ENCODE data around the gene HSH2D. TPM values are rescaled to one million over a fixed set of nuclear protein-coding genes. Genes with fewer than 3 reads are reported as not detected.

The HSH2D gene
- total and polyA plus RNA-seq, 2 of the 13 experiments (the other 11 are each of a cell fraction or from before 2014, with no cell fraction given): 0.69 to 3.2 TPM

DNA sequence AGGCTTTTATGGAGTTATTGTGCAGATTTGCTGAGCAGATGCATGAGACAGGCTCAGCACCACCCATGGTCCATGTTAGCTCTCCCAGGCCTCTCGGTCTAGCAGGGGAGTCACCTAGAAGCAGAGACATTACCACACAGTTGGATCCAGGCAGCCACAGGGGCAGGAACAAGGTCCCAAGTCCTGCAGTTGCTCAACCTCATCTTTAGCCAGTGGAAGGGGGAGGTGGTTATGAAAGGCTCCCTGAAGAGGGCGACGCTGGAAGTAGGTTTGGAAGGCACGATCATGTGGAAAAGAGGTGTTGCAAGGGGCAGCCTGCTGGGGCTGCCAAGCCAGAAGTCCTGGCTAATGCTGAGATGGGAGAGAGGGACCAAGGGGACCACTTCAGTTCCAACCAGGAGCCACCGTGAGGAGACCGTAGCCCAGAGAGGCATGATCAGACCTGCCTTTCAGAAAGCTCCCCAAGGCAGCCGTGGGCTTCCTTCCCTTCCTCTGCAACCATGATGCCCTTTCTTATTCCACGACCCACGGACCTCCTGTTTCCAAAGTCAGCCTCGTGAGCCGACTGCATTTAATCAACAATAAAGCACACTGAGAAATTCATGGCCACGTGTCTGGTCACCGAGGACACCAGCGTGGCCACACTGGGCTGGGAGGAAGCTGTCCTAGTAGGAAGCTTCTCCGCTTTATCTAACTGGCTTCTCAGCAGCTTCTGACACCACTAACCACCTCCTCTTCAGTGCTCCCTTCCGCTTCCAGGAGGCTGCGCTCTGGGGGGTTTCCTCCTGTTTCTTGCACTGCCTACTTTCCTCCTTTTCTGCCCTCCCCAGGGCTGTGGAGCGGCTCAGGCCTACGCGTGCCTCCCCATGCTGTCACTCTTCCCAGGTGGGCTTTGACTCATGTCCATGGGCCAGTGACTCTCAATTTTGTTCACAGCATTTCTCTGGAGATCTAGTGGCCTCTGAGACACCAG, 56.8 kb downstream of the HSH2D start (continued):
- TF ChIP-seq TRIM24 (CRISPR knock-in tag; IDR thresholded peaks at IDR 0.05) (peak; percentile 92), YY1 (IDR thresholded peaks at IDR 0.05; ENCODE audit: insufficient read depth, insufficient replicate concordance, low read depth, low read length) (no peak), ZNF674 (CRISPR knock-in tag; IDR thresholded peaks at IDR 0.05; ENCODE audit: low read depth) (no peak), ATRX (CRISPR knock-in tag; IDR thresholded peaks at IDR 0.05; ENCODE audit: borderline replicate concordance) (no peak), NCOA1 (CRISPR knock-in tag; IDR thresholded peaks at IDR 0.05) (peak; percentile 29; the same call in 1 of the 2 replicates), HDAC2 (CRISPR knock-in tag; IDR thresholded peaks at IDR 0.05) (peak; percentile 81; the same call in 1 of the 2 replicates), GPN1 (CRISPR knock-in tag; IDR thresholded peaks at IDR 0.05; ENCODE audit: borderline replicate concordance) (no peak), ETV5 (CRISPR knock-in tag; IDR thresholded peaks at IDR 0.05; ENCODE audit: borderline replicate concordance) (peak; percentile 37; the same call in 1 of the 2 replicates), ZFP41 (CRISPR knock-in tag; IDR thresholded peaks at IDR 0.05; ENCODE audit: borderline replicate concordance) (no peak; the same call in 1 of the 2 replicates), ZNF572 (CRISPR knock-in tag; IDR thresholded peaks at IDR 0.05) (0 out of 2 replicates have a peak, but pooled peaks have one; percentile 73), ZNF644 (CRISPR knock-in tag; IDR thresholded peaks at IDR 0.05; ENCODE audit: low read depth) (peak; percentile 92), KMT2A (CRISPR knock-in tag; IDR thresholded peaks at IDR 0.05) (no peak), ZNF672 (CRISPR knock-in tag; IDR thresholded peaks at IDR 0.05) (no peak), KLF9 (CRISPR knock-in tag; IDR thresholded peaks at IDR 0.05; ENCODE audit: low read depth) (no peak), SNAPC2 (CRISPR knock-in tag; IDR thresholded peaks at IDR 0.05) (no peak), ZNF282 (IDR thresholded peaks at IDR 0.05; ENCODE audit: partially characterized antibody) (no peak)
- TF ChIP-seq, protein P1, sequence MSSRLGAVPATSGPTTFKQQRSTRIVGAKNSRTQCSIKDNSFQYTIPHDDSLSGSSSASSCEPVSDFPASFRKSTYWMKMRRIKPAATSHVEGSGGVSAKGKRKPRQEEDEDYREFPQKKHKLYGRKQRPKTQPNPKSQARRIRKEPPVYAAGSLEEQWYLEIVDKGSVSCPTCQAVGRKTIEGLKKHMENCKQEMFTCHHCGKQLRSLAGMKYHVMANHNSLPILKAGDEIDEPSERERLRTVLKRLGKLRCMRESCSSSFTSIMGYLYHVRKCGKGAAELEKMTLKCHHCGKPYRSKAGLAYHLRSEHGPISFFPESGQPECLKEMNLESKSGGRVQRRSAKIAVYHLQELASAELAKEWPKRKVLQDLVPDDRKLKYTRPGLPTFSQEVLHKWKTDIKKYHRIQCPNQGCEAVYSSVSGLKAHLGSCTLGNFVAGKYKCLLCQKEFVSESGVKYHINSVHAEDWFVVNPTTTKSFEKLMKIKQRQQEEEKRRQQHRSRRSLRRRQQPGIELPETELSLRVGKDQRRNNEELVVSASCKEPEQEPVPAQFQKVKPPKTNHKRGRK (CRISPR knock-in tag; IDR thresholded peaks at IDR 0.05): no peak
- TF ChIP-seq, protein P2, sequence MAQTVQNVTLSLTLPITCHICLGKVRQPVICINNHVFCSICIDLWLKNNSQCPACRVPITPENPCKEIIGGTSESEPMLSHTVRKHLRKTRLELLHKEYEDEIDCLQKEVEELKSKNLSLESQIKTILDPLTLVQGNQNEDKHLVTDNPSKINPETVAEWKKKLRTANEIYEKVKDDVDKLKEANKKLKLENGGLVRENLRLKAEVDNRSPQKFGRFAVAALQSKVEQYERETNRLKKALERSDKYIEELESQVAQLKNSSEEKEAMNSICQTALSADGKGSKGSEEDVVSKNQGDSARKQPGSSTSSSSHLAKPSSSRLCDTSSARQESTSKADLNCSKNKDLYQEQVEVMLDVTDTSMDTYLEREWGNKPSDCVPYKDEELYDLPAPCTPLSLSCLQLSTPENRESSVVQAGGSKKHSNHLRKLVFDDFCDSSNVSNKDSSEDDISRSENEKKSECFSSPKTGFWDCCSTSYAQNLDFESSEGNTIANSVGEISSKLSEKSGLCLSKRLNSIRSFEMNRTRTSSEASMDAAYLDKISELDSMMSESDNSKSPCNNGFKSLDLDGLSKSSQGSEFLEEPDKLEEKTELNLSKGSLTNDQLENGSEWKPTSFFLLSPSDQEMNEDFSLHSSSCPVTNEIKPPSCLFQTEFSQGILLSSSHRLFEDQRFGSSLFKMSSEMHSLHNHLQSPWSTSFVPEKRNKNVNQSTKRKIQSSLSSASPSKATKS (CRISPR knock-in tag; IDR thresholded peaks at IDR 0.05): no peak
- TF ChIP-seq, protein P3, sequence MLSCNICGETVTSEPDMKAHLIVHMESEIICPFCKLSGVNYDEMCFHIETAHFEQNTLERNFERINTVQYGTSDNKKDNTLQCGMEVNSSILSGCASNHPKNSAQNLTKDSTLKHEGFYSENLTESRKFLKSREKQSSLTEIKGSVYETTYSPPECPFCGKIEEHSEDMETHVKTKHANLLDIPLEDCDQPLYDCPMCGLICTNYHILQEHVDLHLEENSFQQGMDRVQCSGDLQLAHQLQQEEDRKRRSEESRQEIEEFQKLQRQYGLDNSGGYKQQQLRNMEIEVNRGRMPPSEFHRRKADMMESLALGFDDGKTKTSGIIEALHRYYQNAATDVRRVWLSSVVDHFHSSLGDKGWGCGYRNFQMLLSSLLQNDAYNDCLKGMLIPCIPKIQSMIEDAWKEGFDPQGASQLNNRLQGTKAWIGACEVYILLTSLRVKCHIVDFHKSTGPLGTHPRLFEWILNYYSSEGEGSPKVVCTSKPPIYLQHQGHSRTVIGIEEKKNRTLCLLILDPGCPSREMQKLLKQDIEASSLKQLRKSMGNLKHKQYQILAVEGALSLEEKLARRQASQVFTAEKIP (CRISPR knock-in tag; IDR thresholded peaks at IDR 0.05; ENCODE audit: borderline replicate concordance): no peak
- TF ChIP-seq, protein P4, sequence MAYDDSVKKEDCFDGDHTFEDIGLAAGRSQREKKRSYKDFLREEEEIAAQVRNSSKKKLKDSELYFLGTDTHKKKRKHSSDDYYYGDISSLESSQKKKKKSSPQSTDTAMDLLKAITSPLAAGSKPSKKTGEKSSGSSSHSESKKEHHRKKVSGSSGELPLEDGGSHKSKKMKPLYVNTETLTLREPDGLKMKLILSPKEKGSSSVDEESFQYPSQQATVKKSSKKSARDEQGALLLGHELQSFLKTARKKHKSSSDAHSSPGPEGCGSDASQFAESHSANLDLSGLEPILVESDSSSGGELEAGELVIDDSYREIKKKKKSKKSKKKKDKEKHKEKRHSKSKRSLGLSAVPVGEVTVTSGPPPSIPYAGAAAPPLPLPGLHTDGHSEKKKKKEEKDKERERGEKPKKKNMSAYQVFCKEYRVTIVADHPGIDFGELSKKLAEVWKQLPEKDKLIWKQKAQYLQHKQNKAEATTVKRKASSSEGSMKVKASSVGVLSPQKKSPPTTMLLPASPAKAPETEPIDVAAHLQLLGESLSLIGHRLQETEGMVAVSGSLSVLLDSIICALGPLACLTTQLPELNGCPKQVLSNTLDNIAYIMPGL (CRISPR knock-in tag; IDR thresholded peaks at IDR 0.05; ENCODE audit: borderline replicate concordance in 1 of 2, low read depth in 1 of 2): peak; percentile 36 to 62; a peak in 3 of 4 replicates
